ENCODE results near the gene RAD23B.
A peak's percentile ranks its signal among the peaks of the same experiment; 100 is the strongest.

Gene RAD23B

GRCh38 chr9:107283623-107284616 is 841 bp downstream of the RAD23B start:
- DNase-seq (ENCODE audit: low read depth): peak; percentile 82
- TF ChIP-seq CTCF (conservative IDR thresholded peaks at IDR 0.05; ENCODE audit: low read length): no peak

DNA sequence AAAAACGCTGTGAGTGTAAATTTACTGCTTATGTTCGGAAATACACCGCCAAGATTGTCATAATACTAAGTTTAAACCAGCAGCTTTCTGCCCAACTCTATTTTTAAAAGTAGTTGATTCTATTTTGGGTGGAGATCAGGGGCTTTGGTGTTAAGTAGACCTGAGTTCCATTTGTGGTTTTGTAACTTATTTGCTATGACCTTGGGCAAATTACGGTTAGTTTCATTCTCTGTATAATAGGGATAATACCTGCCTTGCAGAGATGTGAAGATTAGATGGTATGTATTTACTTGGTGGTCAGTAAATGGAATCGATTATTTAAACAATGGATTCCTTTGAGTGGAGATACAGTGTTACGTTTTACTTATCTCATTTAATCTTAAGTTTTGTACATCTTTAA is 1.6 kb downstream of the RAD23B start:
- DNase-seq (ENCODE audit: low read depth): no peak
- H3K4me3 ChIP-seq (ENCODE audit: low read length): peak overlapping the region; percentile 94
- no peak for TF ChIP-seq CTCF (conservative IDR thresholded peaks at IDR 0.05; ENCODE audit: low read length)

More at GRCh38 chr9:107283623-107284616, 841 bp downstream of the RAD23B start:
- H3K4me3 ChIP-seq (ENCODE audit: low read length): peak overlapping the region; percentile 94

DNA sequence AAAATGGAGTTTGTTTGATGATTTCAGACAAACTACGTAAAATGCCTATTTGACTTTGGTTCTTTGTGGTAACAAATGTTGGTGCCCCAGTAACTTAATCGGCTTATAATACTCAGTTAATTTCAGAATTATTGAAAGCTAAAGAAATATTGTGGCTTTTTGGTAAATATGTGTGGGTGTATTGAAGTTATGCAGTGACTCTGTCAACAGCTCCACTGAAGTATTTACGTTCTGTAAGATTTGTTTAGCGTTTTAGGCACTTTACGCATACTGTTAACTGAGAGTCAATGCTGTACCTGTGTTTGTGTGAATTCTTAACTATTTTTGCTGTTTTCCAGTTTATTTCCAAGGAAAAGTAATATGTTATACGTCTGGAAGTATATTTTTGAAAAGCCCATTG is 2.2 kb downstream of the RAD23B start:
- peak overlapping the region; percentile 94 for H3K4me3 ChIP-seq (ENCODE audit: low read length)
- no peak for TF ChIP-seq CTCF (conservative IDR thresholded peaks at IDR 0.05; ENCODE audit: low read length)
- DNase-seq (ENCODE audit: low read depth): no peak

DNA sequence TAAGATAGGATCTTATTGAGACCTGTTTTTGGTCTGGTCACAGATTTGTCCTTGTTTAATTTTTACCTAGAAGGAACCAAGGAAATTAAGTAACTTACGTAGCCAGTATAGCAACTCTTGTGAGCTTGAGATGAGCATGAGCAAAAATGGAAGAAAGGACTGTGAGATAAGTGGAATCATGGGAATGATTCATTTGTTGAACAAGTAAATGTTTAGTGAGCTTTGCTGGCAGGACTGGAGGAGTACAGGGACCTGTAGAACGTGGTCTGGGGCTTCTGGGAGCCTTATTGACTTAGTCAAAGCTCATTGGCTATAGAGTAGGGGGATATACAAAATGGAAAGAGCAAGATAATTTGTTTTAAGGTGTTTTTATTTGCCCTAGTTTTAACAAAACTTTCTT is 3.0 kb downstream of the RAD23B start:
- peak overlapping the region; percentile 94 for H3K4me3 ChIP-seq (ENCODE audit: low read length)
- no peak for DNase-seq (ENCODE audit: low read depth)
- no peak for TF ChIP-seq CTCF (conservative IDR thresholded peaks at IDR 0.05; ENCODE audit: low read length)

DNA sequence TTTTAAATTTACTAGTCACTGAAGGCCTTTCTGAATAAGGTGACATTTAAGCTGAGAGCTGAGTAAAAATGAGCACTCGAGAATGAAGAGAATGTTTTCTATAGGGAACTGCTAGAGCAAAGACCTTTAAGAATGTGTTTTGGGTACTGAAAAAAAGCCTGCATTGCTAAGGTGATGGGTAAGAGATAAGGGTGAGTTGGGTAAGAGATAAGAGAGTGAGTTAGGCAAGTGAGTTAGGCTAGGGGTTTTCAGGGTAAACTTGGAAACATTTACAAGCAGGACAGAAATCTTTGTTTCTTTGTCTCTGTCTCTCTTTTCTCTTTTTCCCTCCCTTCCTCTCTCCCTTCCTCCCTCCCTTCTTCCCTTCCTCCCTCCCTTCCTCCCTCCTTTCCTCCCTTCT is 5.6 kb downstream of the RAD23B start:
- no peak for DNase-seq (ENCODE audit: low read depth)
- no peak for TF ChIP-seq CTCF (conservative IDR thresholded peaks at IDR 0.05; ENCODE audit: low read length)
- H3K4me3 ChIP-seq (ENCODE audit: low read length): no peak overlapping the region

GRCh38 chr9:107290619-107291018 is 7.5 kb downstream of the RAD23B start:
- no peak for DNase-seq (ENCODE audit: low read depth)
- no peak overlapping the region for H3K4me3 ChIP-seq (ENCODE audit: low read length)
- no peak for TF ChIP-seq CTCF (conservative IDR thresholded peaks at IDR 0.05; ENCODE audit: low read length)
